GM21390 (cell line): ENCODE data around the gene TUBB8.
"Not testable (repeated sequence)": the region's sequence is repeated elsewhere in the genome, so short reads cannot be mapped to it uniquely, and the experiment has no call there.

Source experiments
- ATAC-seq: cut with Tn5 transposase; IDR thresholded peaks from one replicate; pipeline ENCODE4 v1.9.1; 2021; ENCODE audit not compliant: unreplicated experiment

TUBB8 gene

DNA sequence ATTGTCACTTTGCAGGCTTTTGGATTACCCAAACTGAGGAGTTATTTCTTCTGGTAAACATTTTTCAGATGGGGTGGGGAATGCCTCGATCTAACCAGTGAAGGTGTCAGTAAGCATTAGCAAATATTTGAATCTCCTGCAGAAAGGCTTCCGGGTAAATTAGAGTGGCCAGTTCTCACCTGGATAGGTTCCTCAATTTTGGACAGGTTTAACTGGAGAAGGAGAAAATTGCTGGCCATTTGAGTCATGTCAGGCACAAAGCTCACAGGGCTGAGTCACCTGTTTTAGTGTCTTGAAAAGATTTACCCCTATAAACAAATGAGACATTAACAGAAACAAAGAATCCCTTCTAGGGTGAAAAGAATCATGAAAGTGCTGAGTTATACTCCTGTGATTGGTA, 830 bp upstream of the TUBB8 start:
- not testable (repeated sequence) for ATAC-seq

DNA sequence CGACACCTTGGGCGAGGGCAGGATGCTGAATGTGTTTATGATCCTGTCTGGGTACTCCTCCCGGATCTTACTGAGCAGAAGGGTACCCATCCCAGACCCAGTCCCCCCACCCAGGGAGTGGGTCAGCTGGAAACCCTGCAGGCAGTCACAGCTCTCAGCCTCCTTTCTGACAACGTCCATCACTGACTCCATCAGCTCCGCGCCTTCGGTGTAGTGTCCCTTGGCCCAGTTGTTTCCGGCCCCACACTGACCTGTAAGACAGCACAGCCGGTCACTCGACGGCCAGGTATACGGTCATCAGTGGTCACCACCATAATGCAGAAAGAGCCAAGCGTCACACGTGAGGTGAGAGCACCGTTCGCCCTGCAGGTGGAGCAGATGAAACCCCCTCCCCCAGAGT, 1.2 kb downstream of the TUBB8 start:
- not testable (repeated sequence) for ATAC-seq

DNA sequence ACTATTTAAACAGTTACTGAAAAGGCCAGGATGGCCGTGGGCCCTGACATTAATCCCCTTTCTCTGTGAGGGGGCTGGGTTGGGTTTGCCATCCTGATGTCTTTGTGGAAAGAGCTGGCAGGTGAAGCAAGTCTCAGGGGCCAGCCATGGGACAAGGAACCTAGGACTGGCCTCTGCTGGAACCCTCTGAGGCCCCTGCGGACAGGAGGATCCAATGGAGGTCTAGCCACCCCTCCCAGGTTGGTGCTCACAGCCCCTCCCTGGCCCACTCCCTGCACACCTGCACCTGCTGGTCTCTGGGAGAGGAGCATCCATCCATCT, 35.8 kb downstream of the TUBB8 start:
- ATAC-seq: not testable (repeated sequence)

DNA sequence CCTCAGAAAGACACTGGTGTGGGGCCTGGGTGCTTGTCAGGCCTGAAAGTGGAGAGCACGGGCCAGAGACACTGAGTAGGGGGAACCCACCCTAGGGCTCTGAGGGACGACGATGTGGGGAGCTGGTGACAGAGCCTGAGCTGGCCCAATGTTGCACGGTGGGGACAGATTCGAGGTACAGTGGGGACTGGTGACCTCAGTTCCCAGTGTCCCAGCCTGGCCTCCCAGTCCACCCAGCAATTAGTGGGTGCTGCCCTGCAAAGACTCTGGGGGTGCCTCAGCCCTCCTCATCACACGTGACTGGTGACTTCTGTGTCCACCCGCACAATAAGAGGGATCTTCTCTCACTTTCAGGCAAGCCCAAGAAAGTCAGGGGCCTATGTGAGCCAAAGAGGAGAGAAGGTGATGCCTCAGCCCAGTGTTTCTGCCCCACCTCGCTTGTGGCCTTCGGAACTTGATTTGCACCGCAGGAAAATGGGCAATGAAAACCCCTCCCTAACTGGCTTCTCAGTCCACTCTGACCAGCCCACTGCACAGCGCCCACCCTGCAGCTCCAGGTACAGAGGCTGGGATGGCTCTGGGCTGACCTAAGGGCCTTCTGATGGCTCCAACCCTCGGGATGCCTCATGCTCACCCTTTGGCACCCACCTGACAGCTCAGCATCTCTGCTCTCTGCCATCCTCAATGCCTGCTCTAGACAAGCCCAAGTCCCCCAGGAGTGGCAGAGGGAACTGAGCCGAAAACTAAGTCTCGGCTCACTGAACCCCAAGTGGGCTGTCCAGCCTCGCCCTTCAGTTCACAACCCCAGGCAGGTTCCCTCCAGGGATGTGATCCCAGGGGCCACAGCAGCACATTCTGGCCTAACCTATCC, 36.4 kb downstream of the TUBB8 start:
- ATAC-seq: not testable (repeated sequence)

DNA sequence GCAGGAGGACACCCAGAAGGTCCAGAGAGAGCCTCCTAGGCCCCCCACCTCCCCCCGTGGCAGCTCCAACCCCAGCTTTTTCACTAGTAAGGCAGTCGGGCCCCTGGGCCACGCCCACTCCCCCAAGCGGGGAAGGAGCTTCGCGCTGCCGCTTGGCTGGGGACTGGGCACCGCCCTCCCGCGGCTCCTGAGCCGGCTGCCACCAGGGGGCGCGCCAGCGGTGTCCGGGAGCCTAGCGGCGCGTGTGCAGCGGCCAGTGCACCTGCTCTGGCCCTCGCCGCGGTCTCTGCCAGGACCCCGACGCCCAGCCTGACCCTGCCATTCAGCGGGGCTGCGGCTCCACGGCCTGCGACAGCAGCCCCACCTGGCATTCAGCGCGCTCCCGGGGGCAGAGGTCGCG, 37.8 kb downstream of the TUBB8 start:
- ATAC-seq: not testable (repeated sequence)

DNA sequence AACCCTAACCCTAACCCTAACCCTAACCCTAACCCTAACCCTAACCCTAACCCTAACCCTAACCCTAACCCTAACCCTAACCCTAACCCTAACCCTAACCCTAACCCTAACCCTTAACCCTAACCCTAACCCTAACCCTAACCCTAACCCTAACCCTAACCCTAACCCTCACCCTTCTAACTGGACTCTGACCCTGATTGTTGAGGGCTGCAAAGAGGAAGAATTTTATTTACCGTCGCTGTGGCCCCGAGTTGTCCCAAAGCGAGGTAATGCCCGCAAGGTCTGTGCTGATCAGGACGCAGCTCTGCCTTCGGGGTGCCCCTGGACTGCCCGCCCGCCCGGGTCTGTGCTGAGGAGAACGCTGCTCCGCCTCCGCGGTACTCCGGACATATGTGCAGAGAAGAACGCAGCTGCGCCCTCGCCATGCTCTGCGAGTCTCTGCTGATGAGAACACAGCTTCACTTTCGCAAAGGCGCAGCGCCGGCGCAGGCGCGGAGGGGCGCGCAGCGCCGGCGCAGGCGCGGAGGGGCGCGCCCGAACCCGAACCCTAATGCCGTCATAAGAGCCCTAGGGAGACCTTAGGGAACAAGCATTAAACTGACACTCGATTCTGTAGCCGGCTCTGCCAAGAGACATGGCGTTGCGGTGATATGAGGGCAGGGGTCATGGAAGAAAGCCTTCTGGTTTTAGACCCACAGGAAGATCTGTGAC, 38.7 kb downstream of the TUBB8 start:
- ATAC-seq: not testable (repeated sequence)
